H9 (cell line): ENCODE results near the gene BORCS6. TPM values are rescaled to one million over a fixed set of nuclear protein-coding genes. Genes with fewer than 3 reads are reported as not detected.

ENCODE experiments used
- DNase-seq: peaks from one replicate; pipeline ENCODE4 v3.0.0-alpha.2; 2017
- H2AFZ ChIP-seq: one replicate; pipeline ENCODE4 v1.6.1; 2013; ENCODE audit warnings: mild to moderate bottlenecking, low read length, control low read depth, moderate library complexity
- H2AK5ac ChIP-seq: 2 replicates; pipeline ENCODE4 v1.6.1; 2013; ENCODE audit warnings: low read length, control low read depth, mixed read lengths; ENCODE audit not compliant: insufficient read length
- H2BK120ac ChIP-seq: one replicate; pipeline ENCODE4 v1.6.1; 2013; ENCODE audit warnings: low read depth, mild to moderate bottlenecking, low read length, control low read depth, inconsistent platforms; ENCODE audit not compliant: poor library complexity, severe bottlenecking
- H2BK12ac ChIP-seq: 2 replicates; pipeline ENCODE4 v1.6.1; 2013; ENCODE audit warnings: low read length, control low read depth, mixed read lengths, low read depth; ENCODE audit not compliant: insufficient read length
- H2BK15ac ChIP-seq: 2 replicates; pipeline ENCODE4 v1.6.1; 2013; ENCODE audit warnings: low read depth, low read length, control low read depth
- H2BK20ac ChIP-seq: one replicate; pipeline ENCODE4 v1.6.1; 2013; ENCODE audit warnings: low read depth, mild to moderate bottlenecking, low read length, control low read depth, inconsistent platforms; ENCODE audit not compliant: poor library complexity, severe bottlenecking
- H2BK5ac ChIP-seq: 2 replicates; pipeline ENCODE4 v1.6.1; 2013; ENCODE audit warnings: low read length, control low read depth, mixed read lengths; ENCODE audit not compliant: insufficient read length
- H3K14ac ChIP-seq: 2 replicates; pipeline ENCODE4 v1.6.1; 2013; ENCODE audit warnings: low read length, control low read depth; ENCODE audit not compliant: insufficient read depth
- H3K18ac ChIP-seq: 2 replicates; pipeline ENCODE4 v1.6.1; 2013; ENCODE audit warnings: low read depth, mild to moderate bottlenecking, mixed read lengths, low read length, control low read depth; ENCODE audit not compliant: insufficient read length
- H3K23ac ChIP-seq: 2 replicates; pipeline ENCODE4 v1.6.1; 2013; ENCODE audit warnings: low read length, control low read depth, mixed read lengths, low read depth; ENCODE audit not compliant: insufficient read length
- H3K23me2 ChIP-seq: 2 replicates; pipeline ENCODE4 v1.6.1; 2013; ENCODE audit warnings: low read depth, mild to moderate bottlenecking, mixed read lengths, low read length, control low read depth; ENCODE audit not compliant: insufficient read length, poor library complexity, severe bottlenecking
- H3K27ac ChIP-seq: 2 replicates; pipeline ENCODE4 v1.5.1; 2013; ENCODE audit warnings: low read length, control low read depth, mixed read lengths, low read depth; ENCODE audit not compliant: insufficient read length
- H3K27me3 ChIP-seq: 2 replicates; pipeline ENCODE4 v1.6.1; 2013; ENCODE audit warnings: low read length, control low read depth, inconsistent platforms; ENCODE audit not compliant: insufficient read depth
- H3K4ac ChIP-seq: 2 replicates; pipeline ENCODE4 v1.6.1; 2013; ENCODE audit warnings: low read depth, mild to moderate bottlenecking, control low read depth, inconsistent platforms, low read length, moderate library complexity
- H3K4me1 ChIP-seq: 2 replicates; pipeline ENCODE4 v1.6.1; 2013; ENCODE audit warnings: low read length, control low read depth, inconsistent platforms; ENCODE audit not compliant: insufficient read depth
- H3K4me2 ChIP-seq: 2 replicates; pipeline ENCODE4 v1.6.1; 2013; ENCODE audit warnings: low read length, control low read depth, mixed read lengths; ENCODE audit not compliant: insufficient read length, insufficient read depth
- H3K56ac ChIP-seq: 2 replicates; pipeline ENCODE4 v1.6.1; 2013; ENCODE audit warnings: low read depth, mild to moderate bottlenecking, mixed read lengths, low read length, control low read depth; ENCODE audit not compliant: insufficient read length
- H3K79me1 ChIP-seq: 2 replicates; pipeline ENCODE4 v1.6.1; 2013; ENCODE audit warnings: low read depth, mild to moderate bottlenecking, moderate library complexity, low read length, control low read depth, inconsistent platforms; ENCODE audit not compliant: insufficient read depth, poor library complexity, severe bottlenecking
- H3K79me2 ChIP-seq: 2 replicates; pipeline ENCODE4 v1.6.1; 2013; ENCODE audit warnings: low read length, control low read depth, inconsistent platforms; ENCODE audit not compliant: insufficient read depth
- H3K9ac ChIP-seq: 2 replicates; pipeline ENCODE4 v1.6.1; 2013; ENCODE audit warnings: low read length, control low read depth, mixed read lengths; ENCODE audit not compliant: insufficient read length; ENCODE audit errors: extremely low read depth
- H3K9me3 ChIP-seq: one replicate; pipeline ENCODE4 v1.6.1; 2013; ENCODE audit warnings: low read depth, low read length, inconsistent platforms; ENCODE audit not compliant: control insufficient read depth
- H3T11ph ChIP-seq: one replicate; pipeline ENCODE4 v1.6.1; 2013; ENCODE audit warnings: mild to moderate bottlenecking, low read length, control low read depth, inconsistent platforms
- H4K20me1 ChIP-seq: one replicate; pipeline ENCODE4 v1.6.1; 2013; ENCODE audit not compliant: control insufficient read depth, insufficient read length, insufficient read depth
- H4K5ac ChIP-seq: 2 replicates; pipeline ENCODE4 v1.6.1; 2013; ENCODE audit warnings: low read depth, mild to moderate bottlenecking, mixed read lengths, low read length, control low read depth; ENCODE audit not compliant: insufficient read length
- H4K8ac ChIP-seq: replicated peaks from 2 replicates; pipeline ENCODE4 v1.6.1; 2013; ENCODE audit warnings: low read length, control low read depth, mixed read lengths, low read depth; ENCODE audit not compliant: insufficient read length
- H4K91ac ChIP-seq: 2 replicates; pipeline ENCODE4 v1.6.1; 2013; ENCODE audit warnings: low read depth, mild to moderate bottlenecking, moderate library complexity, mixed read lengths, low read length, control low read depth; ENCODE audit not compliant: insufficient read length
- H3K27ac Mint-ChIP-seq, 3 experiments: 2 replicates in 2 of 3; 3 replicates in 1 of 3; pipeline ENCODE4 v1.8.0; 2020 to 2021; ENCODE audit warnings: mixed read lengths in 3 of 3, mild to moderate bottlenecking in 1 of 3, moderate library complexity in 1 of 3
- H3K27me3 Mint-ChIP-seq: 2 replicates; pipeline ENCODE4 v1.8.0; 2021; ENCODE audit warnings: low read depth, mild to moderate bottlenecking, moderate library complexity, mixed read lengths
- H3K36me3 Mint-ChIP-seq, 3 experiments: 2 replicates in 2 of 3; 3 replicates in 1 of 3; pipeline ENCODE4 v1.8.0; 2020 to 2021; ENCODE audit warnings: low read depth in 3 of 3, mixed read lengths in 3 of 3; ENCODE audit not compliant: insufficient read depth in 1 of 3
- H3K4me1 Mint-ChIP-seq, 2 experiments: 2 replicates each; pipeline ENCODE4 v1.8.0; 2020; ENCODE audit warnings: mixed read lengths in 2 of 2
- H3K4me3 Mint-ChIP-seq, 2 experiments: 2 replicates in 1 of 2; 3 replicates in 1 of 2; pipeline ENCODE4 v1.8.0; 2020 to 2021; ENCODE audit warnings: mild to moderate bottlenecking in 2 of 2, mixed read lengths in 2 of 2, moderate library complexity in 1 of 2
- H3K9me3 Mint-ChIP-seq, 2 experiments: 2 replicates in 1 of 2; 3 replicates in 1 of 2; pipeline ENCODE4 v1.8.0; 2020; ENCODE audit warnings: mild to moderate bottlenecking in 2 of 2, mixed read lengths in 2 of 2, moderate library complexity in 1 of 2
- WGBS: extraction: QIAGEN DNeasy Blood & Tissue Kit; methylation state at CpG from one replicate; pipeline ENCODE4 v1.1.7; 2013; ENCODE audit warnings: missing lambda C conversion rate, low lambda C conversion rate, mixed read lengths; ENCODE audit not compliant: insufficient read length; ENCODE audit errors: extremely low coverage; 5-methylcytosine and 5-hydroxymethylcytosine counted together
- total RNA-seq: library from RNA; stranded (reverse); gene quantifications from 2 replicates; pipeline ENCODE4 v1.2.1, GENCODE V29; 2021
- TF ChIP-seq, protein P1 (sequence below): fragments of 200-600 bp; sonication (generic); conservative IDR thresholded peaks from 3 replicates; pipeline ENCODE4 v1.8.0; 2021; ENCODE audit warnings: antibody characterized with exemption, mild to moderate bottlenecking

BORCS6 gene
- total RNA-seq, 1 experiment from 2014 or later, result 3.1 TPM

DNA sequence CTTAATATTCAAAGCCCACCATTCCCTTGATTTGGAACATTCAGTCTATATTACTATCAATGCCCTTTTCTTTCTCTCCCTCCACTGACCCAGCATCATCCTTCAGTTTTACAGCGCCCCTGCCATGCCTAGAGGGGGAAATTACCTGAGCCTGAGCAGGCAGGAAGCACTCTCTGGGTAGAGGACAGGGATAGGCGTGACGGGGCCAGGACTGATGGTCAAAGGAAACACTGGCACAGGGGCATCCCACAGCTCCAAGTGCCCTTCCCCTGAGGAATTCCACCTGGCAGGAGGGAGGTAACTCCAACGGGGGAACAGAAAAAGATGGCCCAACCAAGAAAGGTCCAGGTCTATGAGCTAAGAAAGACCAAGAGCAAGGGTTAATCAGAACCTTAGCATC lies 47.9 kb upstream of the BORCS6 start:
- no peak overlapping the region for H2AFZ ChIP-seq
- H3K14ac ChIP-seq, result no peak overlapping the region
- H2AK5ac ChIP-seq, result no peak overlapping the region
- H3K79me1 ChIP-seq, result no peaks in the 10 kb centered on the region
- H3K4me1 Mint-ChIP-seq, result no peaks in the 10 kb centered on the region
- no peak overlapping the region; a peak in 1 of 7 replicates for H3K27ac Mint-ChIP-seq
- H3K9ac ChIP-seq, result no peak overlapping the region
- no CpG with 5 or more reads among the region's 4 CpGs for WGBS
- no peaks in the 10 kb centered on the region for H3K23me2 ChIP-seq
- H2BK15ac ChIP-seq, result no peak overlapping the region
- no peaks in the 10 kb centered on the region for H3K4me1 ChIP-seq
- no peak overlapping the region for H3K4ac ChIP-seq
- H4K20me1 ChIP-seq, result no peaks in the 10 kb centered on the region
- TF ChIP-seq, protein P1, sequence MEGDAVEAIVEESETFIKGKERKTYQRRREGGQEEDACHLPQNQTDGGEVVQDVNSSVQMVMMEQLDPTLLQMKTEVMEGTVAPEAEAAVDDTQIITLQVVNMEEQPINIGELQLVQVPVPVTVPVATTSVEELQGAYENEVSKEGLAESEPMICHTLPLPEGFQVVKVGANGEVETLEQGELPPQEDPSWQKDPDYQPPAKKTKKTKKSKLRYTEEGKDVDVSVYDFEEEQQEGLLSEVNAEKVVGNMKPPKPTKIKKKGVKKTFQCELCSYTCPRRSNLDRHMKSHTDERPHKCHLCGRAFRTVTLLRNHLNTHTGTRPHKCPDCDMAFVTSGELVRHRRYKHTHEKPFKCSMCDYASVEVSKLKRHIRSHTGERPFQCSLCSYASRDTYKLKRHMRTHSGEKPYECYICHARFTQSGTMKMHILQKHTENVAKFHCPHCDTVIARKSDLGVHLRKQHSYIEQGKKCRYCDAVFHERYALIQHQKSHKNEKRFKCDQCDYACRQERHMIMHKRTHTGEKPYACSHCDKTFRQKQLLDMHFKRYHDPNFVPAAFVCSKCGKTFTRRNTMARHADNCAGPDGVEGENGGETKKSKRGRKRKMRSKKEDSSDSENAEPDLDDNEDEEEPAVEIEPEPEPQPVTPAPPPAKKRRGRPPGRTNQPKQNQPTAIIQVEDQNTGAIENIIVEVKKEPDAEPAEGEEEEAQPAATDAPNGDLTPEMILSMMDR, result no peak
- no peaks in the 10 kb centered on the region for H3K9me3 Mint-ChIP-seq
- no peak overlapping the region for H4K8ac ChIP-seq
- no peak overlapping the region for H4K91ac ChIP-seq
- H3K23ac ChIP-seq, result no peak overlapping the region
- no peak overlapping the region for H4K5ac ChIP-seq
- H3K18ac ChIP-seq, result no peak overlapping the region
- no peaks in the 10 kb centered on the region for H3K27me3 Mint-ChIP-seq
- no peaks in the 10 kb centered on the region for H3K79me2 ChIP-seq
- H3K56ac ChIP-seq, result no peak overlapping the region
- H2BK20ac ChIP-seq, result no peak overlapping the region
- H3K4me2 ChIP-seq, result no peak overlapping the region
- no peaks in the 10 kb centered on the region for H3K27me3 ChIP-seq
- H3K9me3 ChIP-seq, result no peaks in the 10 kb centered on the region
- no peak overlapping the region for H2BK120ac ChIP-seq
- H2BK12ac ChIP-seq, result no peak overlapping the region
- peaks cover 36 to 69% (median 64%) of the 10 kb centered on the region in 3 experiments for H3K36me3 Mint-ChIP-seq
- H3K27ac ChIP-seq, result no peak overlapping the region
- H3K4me3 Mint-ChIP-seq, result no peak overlapping the region
- DNase-seq, result no peak
- no peak overlapping the region for H2BK5ac ChIP-seq
- H3T11ph ChIP-seq, result no peak overlapping the region
